ENCODE data around the gene SRGAP3.

SRGAP3 gene

DNA sequence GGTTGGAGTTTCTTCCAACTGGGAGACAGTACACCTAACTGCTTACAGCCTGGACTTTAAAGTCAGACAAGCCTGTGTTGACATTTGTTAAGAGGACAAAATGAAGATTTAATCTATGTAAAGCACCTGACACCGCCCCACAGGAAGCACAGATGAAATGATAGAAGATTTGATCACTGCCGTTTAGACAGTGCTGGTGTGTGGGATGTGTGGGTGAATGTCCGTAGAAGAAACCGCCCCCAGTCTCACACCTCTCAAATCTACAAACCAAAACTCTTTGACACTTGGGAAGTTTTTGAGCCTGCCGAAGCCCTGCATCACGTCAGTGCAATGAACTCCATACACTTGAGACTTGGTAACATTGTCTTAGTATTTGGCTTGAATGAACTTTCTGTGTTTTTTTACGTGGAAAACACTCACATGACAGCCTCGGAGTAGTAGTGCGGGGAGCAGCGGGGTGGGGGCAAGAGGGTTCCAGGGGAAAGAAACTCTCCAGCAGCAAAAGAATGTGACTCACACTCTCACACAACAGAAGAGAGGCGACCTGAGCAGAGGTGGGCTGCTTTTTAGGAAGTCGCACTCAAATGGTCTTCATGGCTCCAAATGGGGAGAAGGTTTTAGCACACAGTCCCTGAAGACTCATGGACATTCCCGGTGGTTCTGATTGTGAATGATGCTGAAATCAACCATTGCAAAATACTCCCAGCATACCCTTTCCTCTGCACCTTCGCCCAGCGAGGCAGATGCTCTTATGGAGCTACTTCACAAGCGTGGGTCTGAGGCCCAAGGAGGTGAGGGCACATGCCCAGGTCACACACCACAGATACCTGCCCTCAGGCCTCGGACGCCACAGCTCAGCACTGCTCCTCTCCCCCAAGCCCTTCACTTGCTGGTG, 79.2 kb downstream of the SRGAP3 start:
- no peak for FAIRE-seq

DNA sequence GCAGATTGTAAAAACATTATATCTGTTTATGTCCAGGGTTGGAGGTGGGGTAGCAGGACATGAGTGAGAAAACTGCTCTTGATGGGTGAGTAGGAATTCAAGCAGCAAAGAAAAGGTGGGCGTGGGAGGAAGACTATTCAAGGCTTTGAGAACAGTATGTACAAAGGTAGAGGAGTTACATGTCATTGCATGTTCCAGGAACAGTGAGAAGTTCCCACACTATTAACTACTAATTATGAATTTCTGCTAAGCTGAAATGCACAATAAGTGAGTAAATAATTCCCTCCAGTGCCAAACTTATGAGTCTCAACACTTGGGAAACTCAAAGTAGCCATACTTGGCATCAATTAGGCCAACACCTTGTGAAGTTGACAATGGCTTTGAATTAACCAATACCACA, 80.1 kb downstream of the SRGAP3 start:
- FAIRE-seq: no peak

DNA sequence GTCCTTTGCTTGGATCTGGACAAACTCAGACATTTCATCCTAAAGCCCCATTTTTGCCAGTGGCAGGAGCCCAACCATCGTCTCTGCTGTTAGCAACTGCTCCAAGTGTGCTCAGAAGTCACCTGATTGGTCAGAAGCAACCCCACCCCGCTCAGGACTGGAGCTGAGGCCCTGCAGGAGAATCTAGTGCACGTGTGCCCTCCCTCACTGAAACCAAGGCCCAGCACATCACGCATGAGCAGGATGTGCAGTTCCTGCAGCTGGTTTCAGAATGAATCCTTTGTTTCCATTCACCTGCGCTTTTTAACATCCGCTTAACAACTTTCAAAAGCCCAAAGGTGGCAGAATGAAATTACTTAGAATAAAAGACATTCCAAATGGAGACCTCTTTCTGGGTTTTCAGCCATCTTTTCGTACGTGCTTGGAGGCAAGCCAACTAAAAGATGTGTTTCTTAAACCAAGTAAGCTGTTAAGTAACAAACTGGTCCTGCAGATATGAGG, 81.2 kb downstream of the SRGAP3 start:
- no peak for FAIRE-seq

- FAIRE-seq: no peak
Observed at GRCh38 chr3:9167222-9167621, 82.2 kb downstream of the SRGAP3 start.

GRCh38 chr3:9165421-9165820, 84.0 kb downstream of the SRGAP3 start:
- no peak for FAIRE-seq

DNA sequence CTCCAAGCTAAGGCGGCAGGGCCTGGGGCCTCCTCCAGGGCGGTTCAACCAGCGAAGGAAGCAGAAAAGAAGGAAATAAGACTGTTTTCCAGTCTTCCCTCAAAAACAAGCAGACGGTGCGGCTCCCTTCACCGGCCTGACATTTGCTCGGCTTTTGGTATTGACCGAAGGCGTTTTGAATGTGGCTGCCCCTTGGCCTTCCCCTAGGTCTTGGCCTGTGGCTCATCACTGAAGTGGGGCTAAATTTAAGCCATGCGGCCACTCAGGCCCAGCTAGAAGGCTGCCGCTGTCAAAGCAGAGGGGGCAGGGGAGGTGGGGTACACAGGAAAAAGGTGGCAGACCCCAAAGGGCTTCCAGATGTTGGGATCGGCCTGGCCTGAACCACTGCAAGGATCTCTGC, 86.2 kb downstream of the SRGAP3 start:
- no peak for FAIRE-seq

DNA sequence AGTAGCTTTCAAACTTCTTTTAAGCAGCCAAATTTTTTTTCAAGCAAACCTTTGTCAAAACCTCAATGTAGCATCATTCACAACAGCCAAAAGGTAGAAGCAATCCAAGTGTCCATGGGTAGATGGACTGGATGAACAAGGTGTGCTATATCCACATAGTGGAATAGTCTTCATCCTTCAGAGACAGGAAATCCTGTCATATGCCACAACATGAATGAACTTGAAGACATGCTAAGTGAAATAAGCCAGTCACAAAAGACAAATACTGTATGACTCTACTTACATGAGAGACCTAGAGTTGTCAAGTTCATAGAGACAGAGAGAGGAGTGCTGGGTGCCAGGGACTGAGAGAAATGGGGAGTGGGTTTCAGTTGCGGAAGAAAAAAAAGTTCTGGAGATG, 87.6 kb downstream of the SRGAP3 start:
- no peak for FAIRE-seq

DNA sequence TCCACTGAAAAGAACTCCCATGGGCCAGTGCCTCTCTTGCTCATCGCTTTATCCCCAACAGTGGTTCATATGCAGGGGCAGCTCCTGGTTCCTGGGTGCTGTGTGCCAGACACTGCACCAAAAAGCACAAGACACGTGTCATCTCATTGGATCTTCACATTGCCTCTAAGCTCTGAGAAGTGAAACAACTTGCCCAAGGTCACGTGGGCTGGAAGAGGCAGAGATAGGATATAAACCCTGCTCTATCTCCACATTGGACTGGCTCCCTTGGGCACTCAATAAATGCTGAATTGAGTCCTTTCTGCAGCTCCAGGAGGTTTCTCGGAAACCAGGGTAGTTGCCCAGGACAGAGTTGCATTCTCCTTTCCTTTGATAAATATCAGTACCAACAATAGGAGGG, 88.1 kb downstream of the SRGAP3 start:
- no peak for FAIRE-seq

- no peak for FAIRE-seq
Observed at GRCh38 chr3:9158865-9159630, 90.4 kb downstream of the SRGAP3 start.

- FAIRE-seq: no peak
Observed at GRCh38 chr3:9157651-9158362, 91.6 kb downstream of the SRGAP3 start.

DNA sequence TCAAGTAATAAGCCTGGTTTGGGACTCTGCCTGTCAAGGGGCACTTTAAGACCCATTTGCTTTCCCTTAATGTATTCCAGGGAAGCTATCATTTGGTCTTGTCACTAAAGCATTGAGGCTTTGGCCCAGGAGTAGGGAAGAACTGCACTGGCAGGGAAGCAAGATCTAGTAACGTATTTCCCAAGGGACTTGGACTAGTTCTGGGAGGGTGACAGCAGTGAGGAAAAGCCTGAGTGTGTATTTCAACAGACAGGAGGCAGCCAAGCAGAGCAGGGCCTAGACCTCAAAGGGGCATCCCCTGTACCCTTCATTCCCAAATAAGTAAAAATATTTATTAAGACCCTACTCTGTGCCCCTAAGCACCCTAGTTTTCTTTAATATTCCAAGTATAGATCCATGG, 92.8 kb downstream of the SRGAP3 start:
- no peak for FAIRE-seq

- FAIRE-seq: no peak
Observed at GRCh38 chr3:9155028-9155427, 94.4 kb downstream of the SRGAP3 start.

DNA sequence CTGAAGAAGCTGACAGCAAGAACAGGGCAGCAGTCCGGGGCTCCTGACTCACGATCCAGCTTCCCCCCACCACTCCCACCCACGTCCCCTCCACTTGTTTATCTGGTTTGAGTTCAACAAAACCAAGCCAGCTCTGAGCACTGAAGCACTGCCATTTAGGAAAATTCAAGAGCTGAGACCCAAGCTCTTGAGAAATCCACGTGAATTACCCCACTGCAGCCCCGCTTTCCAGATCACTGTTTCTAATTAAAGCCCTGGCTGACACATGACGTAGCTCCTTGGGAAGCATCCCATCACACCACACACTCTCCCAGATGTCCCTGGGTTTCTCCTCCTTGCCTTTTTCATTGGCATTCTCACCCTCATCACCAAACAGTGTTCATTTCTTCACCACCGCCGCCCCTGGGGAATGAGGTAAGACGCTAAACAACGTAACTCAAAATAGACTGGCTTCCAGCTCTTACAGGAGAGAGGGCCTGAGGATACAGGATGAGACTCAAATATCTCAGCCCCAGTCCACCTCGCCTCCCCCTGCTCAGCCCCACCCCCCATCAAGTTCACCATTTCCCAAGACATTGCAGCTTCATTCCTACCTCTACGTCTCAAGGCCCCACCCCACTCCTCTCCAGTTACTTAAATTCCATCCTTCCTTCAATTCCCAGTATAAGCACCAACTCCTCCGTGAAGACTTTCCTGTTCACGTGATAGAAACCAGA, 95.4 kb downstream of the SRGAP3 start:
- no peak for FAIRE-seq

DNA sequence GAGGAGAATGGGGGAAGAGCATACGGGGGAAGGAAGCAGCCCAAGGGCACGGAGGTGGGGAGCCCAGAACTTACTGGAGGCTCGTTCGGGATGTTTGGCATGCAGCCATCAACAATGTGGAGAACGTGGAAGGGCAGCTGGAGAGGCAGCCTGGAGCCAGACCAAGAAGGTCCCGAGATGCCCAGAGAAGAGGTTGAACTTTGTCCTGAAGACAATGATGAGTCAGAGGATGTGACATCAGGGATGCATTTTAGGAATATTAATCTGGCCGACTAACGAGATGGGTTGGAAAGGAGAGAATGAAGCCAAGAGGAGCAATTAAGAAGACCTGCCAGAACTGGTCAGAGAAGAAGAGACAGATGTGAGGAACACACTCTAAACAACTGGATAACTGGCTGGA, 98.2 kb downstream of the SRGAP3 start:
- no peak for FAIRE-seq

DNA sequence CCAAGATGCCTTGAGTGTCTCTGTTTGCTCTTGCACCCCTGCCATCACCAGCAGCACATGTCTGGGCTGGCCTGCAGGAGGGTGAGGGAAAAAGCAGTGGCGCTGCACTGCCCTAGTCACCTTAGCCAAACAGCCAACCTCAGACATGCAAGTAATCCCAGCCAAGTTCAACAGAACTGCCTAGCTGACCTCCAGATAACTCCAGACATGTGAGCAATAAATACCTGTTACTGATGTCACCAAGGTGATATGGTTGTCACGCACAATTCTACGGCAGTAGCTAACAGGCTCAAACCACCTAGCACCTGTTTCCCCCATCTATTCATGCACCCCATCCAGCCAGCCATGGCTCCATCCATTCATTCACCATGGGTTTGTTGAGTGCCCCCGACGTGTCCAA, 99.9 kb downstream of the SRGAP3 start:
- FAIRE-seq: no peak

DNA sequence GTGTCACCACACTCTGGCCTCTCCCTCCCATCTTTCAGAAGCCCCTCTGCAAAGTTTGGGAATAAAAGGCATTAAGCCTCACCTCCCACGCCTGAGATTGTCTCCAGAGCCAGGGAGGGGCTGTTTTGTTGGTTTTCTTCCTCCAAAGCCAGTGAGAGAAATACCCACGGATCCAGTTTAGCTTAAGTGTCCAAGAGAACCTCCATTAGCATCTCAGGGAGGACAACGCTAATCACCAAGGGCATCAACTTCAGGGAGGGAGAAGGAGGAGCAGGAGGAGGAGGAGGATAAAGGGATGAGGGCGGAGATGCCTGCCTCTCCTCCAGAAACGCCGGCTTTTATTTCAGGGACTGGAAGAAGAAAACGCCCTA, 101.6 kb downstream of the SRGAP3 start:
- no peak for FAIRE-seq

GRCh38 chr3:9147215-9147895, 102.1 kb downstream of the SRGAP3 start:
- FAIRE-seq: no peak

DNA sequence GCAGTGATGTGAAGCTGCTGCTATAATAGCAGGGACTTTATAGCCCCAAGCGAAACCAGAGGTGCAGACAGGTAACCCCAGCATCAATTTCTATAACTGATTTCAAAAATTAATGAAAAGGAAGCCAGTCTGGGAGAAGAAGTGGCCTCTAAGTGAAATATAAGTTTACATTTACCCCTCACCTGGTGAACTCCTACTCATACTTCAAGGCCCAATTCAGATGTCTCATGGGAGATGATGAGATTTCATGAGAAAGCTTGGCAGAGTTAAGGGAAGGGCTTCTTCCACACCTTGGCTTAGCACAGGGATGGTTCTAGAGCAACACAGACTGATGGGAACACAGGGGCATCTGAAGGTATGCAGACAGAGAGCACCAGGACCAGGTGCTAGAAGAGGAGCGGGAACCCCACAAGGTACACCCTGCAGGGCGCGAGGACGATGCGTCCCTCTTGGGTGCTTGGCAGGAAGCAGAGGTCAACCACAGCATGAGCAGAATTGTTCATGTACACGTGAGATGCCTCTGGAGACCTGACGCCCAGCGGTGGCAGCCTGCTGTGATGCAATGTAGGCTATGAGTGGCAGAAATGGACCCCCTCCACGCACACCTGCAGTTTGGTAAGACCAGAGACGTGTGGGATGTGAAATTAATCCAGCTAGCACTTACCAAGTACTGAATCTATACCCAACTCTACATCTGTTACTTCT, 102.9 kb downstream of the SRGAP3 start:
- no peak for FAIRE-seq

DNA sequence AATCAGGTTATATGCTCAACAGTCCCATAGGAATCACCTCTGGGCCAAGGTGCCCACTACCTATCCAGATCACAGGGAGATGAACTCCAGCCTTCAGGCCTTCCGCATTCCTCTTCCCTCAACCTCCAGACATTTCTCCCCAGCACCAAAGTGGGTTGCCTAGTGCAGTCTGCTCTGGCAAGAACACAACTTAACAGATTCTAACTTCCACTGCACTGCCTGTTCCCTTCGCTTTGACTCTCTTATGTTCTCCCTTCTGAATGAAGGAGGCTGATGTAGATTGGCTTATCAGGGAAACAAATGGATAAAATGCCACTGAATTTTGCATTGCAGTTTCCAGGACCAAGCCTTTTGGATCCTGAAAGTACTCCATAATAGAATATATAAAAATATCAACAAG, 106.3 kb downstream of the SRGAP3 start:
- no peak for FAIRE-seq

DNA sequence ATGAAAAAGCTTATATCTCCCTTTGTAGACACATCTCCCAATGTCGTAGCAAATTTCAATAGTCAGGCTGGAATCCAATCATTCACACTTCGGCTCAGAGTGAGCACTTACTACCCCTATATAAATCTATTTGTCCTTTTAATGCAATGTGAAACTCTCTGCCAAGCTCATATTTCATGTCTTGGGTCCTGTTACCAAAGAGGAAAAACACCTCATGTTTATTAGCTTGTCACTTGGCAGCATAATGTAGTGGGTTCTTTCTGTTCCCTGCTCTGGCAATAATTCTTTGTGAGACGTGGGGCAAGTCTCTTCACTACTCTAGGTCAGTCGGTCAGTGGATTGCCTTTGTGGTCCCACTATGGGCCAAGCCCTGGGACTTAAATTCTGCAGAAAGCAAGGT, 107.1 kb downstream of the SRGAP3 start:
- no peak for FAIRE-seq

GRCh38 chr3:9141928-9142289, 107.5 kb downstream of the SRGAP3 start:
- FAIRE-seq: no peak

GRCh38 chr3:9139366-9139765, 110.1 kb downstream of the SRGAP3 start:
- FAIRE-seq: no peak

Measured in colon (tissue), 2 donors.